NCI-H345 treated with DMSO at 0.1 percent for 48 hours (cell line): ENCODE measurements around the gene AACS.
"Not testable (repeated sequence)": the region's sequence is repeated elsewhere in the genome, so short reads cannot be mapped to it uniquely, and the experiment has no call there.

ENCODE experiments used
- DNase-seq: peaks from one replicate; lab custom pipeline; 2025; ENCODE audit not compliant: unreplicated experiment; lab: John Stamatoyannopoulos, UW

Gene AACS

DNA sequence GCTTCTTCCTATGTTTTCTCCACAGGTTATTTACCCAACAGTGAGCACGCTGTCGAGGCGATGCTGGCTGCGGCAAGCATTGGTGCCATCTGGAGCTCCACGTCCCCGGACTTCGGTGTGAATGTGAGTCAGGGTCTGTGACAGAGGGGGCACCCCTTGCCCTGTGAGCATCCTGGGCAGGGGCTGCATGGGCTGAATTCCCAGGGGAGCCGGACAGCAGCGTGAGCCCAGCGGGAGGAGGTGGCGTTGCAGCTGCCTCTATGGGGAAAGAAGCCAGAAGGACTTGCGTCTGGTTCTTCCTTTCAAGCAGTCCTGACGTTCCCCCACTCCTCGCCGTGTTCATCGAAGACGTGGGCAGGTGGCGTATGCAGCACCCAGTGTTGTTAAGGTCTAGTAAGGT, 26.2 kb downstream of the AACS start:
- no peak for DNase-seq

- DNase-seq, result no peak
Observed at GRCh38 chr12:125092108-125092871, 27.1 kb downstream of the AACS start.

- no peak for DNase-seq
Observed at GRCh38 chr12:125092872-125093680, 27.8 kb downstream of the AACS start.

- DNase-seq, result peak; percentile 13
Observed at GRCh38 chr12:125093681-125094330, 28.6 kb downstream of the AACS start.

GRCh38 chr12:125096894-125097293, 31.7 kb downstream of the AACS start:
- no peak for DNase-seq

DNA sequence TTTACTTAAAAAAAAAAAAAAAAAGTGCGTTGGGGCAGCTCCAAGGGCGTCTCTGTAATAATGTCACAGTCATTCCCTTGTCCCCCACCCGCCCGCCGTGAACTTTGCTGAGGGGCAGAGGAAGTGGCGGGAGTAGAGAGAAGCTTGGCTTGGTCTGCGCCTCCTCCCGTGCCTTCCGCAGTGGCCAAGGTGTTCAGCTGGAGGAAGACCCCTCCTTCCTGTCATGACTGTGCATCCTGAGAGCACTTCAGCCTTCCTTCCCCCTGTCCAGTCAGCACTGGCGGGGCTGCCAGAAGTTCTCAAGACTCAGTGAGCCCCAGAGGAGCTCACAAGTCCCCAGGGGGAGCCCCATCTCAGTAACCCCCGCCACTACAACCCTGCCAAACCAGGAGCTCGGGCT, 32.2 kb downstream of the AACS start:
- no peak for DNase-seq

- no peak for DNase-seq
Observed at GRCh38 chr12:125098676-125099408, 33.6 kb downstream of the AACS start.

DNA sequence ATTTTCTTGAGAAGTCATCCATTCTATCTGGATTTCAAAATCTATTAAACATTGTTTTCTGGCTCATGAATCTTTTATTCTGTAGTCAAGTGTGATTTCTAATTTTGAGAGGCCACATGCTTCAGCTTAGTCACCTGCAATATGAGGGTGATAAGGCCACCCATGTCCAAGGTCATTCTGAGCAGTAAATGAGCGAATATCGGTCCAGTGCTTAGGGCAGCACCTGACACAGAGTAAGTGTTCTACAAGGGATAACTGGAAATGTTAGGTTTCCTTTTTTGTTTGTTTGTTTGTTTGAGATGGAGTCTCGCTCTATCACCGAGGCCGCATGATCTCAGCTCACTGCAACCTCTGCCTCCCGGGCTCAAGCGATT, 34.2 kb downstream of the AACS start:
- DNase-seq, result no peak

DNA sequence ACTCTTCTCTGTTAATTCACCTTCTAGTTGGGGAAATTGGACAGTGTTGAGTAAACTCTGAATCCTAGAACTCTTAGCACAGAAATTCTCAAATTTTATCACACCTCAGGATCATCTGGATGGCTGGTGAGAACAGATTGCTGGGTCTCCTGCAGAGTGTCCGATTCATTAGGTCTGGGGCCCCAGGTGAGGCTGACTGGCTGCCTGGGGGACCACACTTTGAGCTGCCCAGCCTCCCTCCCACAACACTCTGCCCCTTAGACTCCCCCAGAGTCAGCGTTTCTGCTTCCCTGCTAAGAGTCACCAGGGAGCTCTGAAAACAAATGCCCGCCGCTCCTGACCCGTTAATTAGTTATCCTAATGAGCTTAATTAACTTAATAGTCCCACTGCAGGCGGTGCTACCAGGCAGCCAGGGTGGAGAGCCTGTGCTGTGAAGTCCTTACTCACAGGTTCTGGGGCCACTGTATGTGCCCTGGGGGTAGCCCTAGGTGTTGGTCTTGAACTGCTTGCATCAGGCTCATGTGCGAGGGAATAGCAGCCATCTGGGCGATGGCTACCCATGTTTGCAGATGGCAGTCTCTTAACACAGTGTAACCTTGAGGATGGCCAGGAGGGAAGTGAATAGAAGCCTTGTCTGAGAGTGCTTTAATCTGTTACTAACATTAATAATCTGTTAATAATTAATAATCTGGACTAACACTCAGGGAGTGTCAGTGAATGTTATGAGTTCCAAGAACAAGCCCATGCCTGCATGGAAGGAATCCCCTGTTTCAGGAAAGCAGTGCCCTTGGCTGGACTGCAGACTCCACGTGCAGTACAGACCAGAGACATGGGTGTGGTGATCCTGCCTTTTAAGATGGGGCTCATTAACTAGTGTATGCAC, 35.6 kb downstream of the AACS start:
- DNase-seq, result no peak

DNA sequence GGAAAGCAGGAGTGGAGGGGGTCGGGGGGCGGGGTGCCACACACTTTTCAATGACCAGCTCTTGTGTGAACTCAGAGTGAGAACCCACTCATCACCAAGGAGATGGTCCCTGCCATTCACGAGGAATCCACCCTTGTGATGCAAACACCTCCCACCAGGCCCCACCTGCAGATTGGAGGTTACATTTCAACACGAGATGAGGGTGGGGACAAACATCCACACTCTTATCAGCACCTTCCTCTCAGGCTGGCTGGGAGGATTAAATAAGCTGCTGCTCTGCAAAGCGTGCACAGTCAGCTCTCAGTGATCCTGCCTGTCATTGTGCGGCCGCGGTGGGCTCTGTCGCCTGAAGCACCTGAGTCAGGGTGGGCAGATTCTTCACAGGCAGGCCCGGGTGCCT, 39.7 kb downstream of the AACS start:
- no peak for DNase-seq

DNA sequence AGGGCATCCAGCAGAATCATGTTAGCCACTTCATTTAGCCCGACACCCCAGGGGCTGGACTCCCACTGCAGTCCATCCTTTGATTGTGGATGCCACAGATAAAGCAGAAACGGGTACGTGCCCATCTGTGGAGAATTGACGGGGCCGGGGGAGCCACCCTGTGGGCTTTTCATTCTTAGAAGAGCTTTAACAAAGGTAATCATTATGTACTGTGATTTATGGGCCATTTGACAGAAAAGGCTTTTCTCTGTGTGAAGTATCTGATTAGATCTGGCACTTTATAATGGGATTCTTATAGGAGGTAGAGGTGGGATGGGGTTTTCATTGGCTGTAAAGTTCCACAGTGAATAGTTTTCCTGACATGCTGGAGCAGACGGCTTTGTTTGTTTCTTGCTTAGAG, 40.4 kb downstream of the AACS start:
- DNase-seq, result peak; percentile 25

GRCh38 chr12:125110641-125111360, 45.6 kb downstream of the AACS start:
- no peak for DNase-seq

- DNase-seq, result no peak
Observed at GRCh38 chr12:125111403-125111802, 46.2 kb downstream of the AACS start.

GRCh38 chr12:125112614-125113013, 47.4 kb downstream of the AACS start:
- not testable (repeated sequence) for DNase-seq

- DNase-seq, result no peak
Observed at GRCh38 chr12:125113263-125113662, 48.0 kb downstream of the AACS start.

DNA sequence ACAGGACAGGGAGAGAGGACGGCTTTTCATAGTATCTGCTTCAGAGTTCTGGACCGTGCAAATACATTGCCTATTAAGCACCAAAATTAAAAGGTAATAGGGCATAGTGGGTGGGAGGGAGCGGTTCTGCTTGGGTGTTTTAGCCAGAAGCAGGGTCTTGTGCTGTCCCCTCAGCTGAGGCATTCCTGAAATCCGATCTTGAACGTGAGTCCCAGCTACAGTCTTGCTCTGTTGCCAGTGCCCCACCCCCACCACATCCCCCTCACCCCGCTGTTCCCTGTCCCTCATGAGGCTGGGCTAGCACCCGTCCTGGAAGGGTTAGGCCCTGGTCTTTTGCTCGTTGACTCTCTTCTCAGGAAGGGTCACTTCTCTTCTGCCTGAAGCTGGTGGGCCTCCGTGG, 48.6 kb downstream of the AACS start:
- DNase-seq, result no peak

GRCh38 chr12:125114365-125115141, 49.3 kb downstream of the AACS start:
- no peak for DNase-seq

GRCh38 chr12:125120566-125120965, 55.3 kb downstream of the AACS start:
- no peak for DNase-seq

DNA sequence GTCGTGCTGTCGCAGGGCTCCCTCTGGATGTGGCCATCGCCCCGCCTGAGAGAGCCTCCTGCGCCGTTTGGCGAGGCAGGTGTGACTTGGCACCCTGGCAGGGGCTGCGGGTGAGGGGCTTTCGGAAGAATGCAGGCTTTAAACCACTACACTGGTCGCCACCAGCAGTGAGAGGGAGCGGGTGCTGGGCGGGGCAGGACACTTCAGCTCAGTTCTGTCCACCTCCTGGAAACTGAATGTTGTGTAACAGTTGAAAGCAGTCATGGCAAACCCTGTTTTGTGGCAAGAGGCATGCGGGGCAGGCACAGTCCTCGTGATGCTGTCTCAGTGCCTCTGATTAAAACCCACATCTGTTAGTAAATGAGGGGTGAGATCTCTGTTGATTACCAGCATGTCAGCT, 55.9 kb downstream of the AACS start:
- no peak for DNase-seq
